ENCODE measurements around the gene SELENOH.
"Not testable (repeated sequence)": the region's sequence is repeated elsewhere in the genome, so short reads cannot be mapped to it uniquely, and the experiment has no call there.

SELENOH gene, protein sequence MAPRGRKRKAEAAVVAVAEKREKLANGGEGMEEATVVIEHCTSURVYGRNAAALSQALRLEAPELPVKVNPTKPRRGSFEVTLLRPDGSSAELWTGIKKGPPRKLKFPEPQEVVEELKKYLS

DNA sequence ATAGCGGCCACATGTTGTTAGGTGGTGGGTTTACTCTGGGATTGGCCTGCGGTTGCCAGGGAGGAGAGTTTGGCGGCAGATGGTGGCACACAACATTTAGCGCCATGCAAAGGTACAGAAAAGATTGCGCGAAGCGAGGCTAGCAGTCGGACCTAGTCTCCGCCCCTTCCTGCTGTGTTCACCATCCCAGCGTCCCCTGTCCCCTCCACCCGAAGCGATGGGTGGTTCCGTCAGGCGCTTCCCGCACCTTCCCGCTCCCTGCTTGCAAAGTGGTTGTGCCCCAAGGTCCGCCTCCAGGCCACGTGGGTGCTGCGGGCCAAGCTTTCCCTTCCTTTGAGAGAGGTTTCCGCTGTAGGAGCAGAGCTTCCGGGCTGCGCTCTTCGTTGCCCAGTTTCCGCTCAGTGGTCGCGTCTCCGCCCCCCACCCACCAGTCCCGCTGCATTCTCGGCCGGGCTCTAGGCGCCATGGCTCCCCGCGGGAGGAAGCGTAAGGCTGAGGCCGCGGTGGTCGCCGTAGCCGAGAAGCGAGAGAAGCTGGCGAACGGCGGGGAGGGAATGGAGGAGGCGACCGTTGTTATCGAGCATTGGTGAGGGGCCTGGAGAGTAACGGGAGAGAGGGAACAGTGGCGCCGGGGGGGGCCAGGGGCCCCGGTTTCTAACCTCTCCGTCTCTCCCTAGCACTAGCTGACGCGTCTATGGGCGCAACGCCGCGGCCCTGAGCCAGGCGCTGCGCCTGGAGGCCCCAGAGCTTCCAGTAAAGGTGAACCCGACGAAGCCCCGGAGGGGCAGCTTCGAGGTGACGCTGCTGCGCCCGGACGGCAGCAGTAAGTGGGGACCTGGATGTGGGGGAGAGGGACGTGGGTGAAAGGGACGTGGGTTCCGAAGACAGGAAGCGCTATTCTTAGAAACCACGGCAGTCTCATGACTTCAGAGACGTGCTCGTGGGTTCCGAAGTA is at the start of gene SELENOH:
Gene SELENOH, plus strand, starts transcription at position 360 of the 955 bp plus-strand sequence. Its CDS starts 105 bp downstream, at position 465.
- no peak for TF ChIP-seq CTCF (conservative IDR thresholded peaks at IDR 0.05; ENCODE audit: low read depth, low read length)
- peak; percentile 99 for DNase-seq (ENCODE audit: low read depth)
- H3K4me3 ChIP-seq (ENCODE audit: low read depth, low read length): peak within 1 kb of the TSS; percentile 76

- no peak for DNase-seq (ENCODE audit: low read depth)
- no peak for TF ChIP-seq CTCF (conservative IDR thresholded peaks at IDR 0.05; ENCODE audit: low read depth, low read length)
- H3K4me3 ChIP-seq (ENCODE audit: low read depth, low read length): no peak overlapping the region
These were observed 42.4 kb upstream of the SELENOH start for GRCh38 chr11:57698843-57699365.

DNA sequence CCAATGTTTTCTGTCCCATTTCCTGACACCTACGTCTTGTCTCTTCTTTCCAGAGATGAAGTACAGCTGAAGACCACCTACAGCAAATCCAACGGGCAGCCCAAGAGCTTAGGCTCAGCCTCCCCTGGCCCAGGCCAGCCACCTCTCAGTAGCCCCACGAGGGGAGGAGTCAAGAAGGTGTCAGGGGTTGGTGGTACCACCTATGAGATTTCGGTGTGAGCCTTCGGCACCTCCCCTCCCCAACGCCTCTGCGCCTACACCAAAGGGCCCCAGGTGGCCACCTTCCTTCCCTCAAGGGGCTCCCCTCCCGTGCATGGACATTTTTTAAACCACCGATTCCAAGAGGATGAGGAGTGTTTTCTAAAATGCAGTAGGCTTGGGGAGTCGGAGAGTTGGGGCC is 41.5 kb upstream of the SELENOH start:
- TF ChIP-seq CTCF (conservative IDR thresholded peaks at IDR 0.05; ENCODE audit: low read depth, low read length): no peak
- H3K4me3 ChIP-seq (ENCODE audit: low read depth, low read length): no peak overlapping the region
- no peak for DNase-seq (ENCODE audit: low read depth)

DNA sequence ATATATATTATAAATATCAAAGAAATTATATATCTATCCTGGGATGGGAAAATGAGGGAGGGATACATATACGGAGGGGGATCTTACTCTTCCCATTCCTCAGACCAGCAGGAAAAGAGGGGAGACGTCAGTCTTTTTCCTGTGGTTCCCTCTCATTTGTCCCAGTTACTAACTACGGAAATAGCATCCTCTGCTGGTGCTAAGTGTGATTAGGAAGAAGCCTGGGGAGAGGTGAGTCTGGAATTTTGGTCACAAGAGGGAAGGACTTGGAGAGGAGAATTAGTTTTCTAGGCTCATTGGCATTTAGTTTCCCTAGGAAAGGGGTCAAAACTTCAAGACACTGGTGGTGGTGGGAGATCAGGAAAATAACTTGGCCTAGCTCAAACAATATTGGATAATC is 40.9 kb upstream of the SELENOH start:
- peak; percentile 5 for DNase-seq (ENCODE audit: low read depth)
- peak; percentile 16 for TF ChIP-seq CTCF (conservative IDR thresholded peaks at IDR 0.05; ENCODE audit: low read depth, low read length)
- H3K4me3 ChIP-seq (ENCODE audit: low read depth, low read length): no peak overlapping the region

GRCh38 chr11:57703341-57703740 is 38.0 kb upstream of the SELENOH start:
- H3K4me3 ChIP-seq (ENCODE audit: low read depth, low read length): no peak overlapping the region
- no peak for DNase-seq (ENCODE audit: low read depth)
- no peak for TF ChIP-seq CTCF (conservative IDR thresholded peaks at IDR 0.05; ENCODE audit: low read depth, low read length)

DNA sequence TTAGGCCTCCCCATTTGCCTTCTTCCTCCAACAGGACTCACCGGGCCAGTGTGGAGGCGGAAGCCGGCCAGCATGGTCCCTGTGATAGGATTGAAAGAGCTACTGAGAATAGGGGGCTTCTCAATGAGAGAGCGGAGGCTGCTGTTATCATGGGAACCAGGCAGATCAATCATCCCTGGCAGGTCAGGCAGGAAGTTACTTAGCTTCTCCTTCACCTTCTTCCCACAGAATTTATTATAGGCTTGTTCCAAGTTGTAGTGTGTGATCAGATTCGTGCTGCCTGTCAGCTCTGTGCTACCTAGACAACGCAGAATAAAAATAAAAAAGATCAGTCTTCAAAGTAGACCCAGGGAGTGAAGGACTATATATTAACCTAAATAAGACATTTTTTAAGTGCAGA is 36.4 kb upstream of the SELENOH start:
- H3K4me3 ChIP-seq (ENCODE audit: low read depth, low read length): no peak overlapping the region
- TF ChIP-seq CTCF (conservative IDR thresholded peaks at IDR 0.05; ENCODE audit: low read depth, low read length): no peak
- DNase-seq (ENCODE audit: low read depth): no peak

DNA sequence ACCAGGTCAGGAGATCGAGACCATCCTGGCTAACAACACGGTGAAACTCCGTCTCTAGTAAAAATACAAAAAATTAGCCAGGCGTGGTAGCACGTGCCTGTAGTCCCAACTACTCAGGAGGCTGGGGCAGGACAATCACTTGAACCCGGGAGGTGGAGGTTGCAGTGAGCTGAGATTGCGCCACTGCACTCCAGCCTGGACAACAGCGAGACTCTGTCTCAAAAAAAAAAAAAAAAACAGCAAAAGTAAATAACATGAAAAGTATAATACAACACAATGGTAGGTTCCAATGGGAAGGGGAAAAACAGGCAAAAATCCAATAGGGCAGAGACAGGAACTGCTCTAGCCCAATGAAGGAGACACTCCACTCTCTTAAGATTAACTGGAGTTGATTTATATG is 35.9 kb upstream of the SELENOH start:
- not testable (repeated sequence) for DNase-seq (ENCODE audit: low read depth); H3K4me3 ChIP-seq (ENCODE audit: low read depth, low read length)
